PFSK-1 (cell line): ENCODE results near the gene C1QTNF9.

ENCODE experiments used
- FOXP2 ChIP-seq: optimal IDR thresholded peaks from 2 replicates; pipeline ENCODE3; 2011; ENCODE audit warnings: borderline replicate concordance, control low read depth, inconsistent platforms; ENCODE audit not compliant: insufficient read depth; ENCODE audit errors: extremely low read length, extremely low read depth
- POLR2AphosphoS5 ChIP-seq: IDR thresholded peaks from 2 replicates; pipeline ENCODE4 v1.6.1; 2012; ENCODE audit warnings: low read depth, mild to moderate bottlenecking, control low read depth, low read length, moderate library complexity
- REST ChIP-seq, 2 experiments: IDR thresholded peaks; 2 replicates each; pipeline versions ENCODE4 v1.6.1 to v1.8.0; 2011 to 2012; ENCODE audit warnings: low read depth in 2 of 2, low read length in 2 of 2, control low read depth in 1 of 2, inconsistent platforms in 1 of 2, mild to moderate bottlenecking in 1 of 2, moderate library complexity in 1 of 2; ENCODE audit not compliant: insufficient read depth in 1 of 2
- SIN3A ChIP-seq: IDR thresholded peaks from 2 replicates; pipeline ENCODE4 v1.6.1; 2012; ENCODE audit warnings: mild to moderate bottlenecking, low read length, moderate library complexity, borderline replicate concordance; ENCODE audit not compliant: insufficient read depth
- TAF1 ChIP-seq: IDR thresholded peaks from 2 replicates; pipeline ENCODE4 v1.6.1; 2012; ENCODE audit warnings: low read length, control low read depth, borderline replicate concordance; ENCODE audit not compliant: insufficient read depth

The C1QTNF9 gene

GRCh38 chr13:24362435-24362952 is 53.1 kb downstream of the C1QTNF9 start:
- TF ChIP-seq REST (IDR thresholded peaks at IDR 0.05; ENCODE audit: insufficient read depth in 1 of 2, low read depth in 2 of 2, low read length in 2 of 2) (no peak), POLR2AphosphoS5 (no peak), FOXP2 (no peak), TAF1 (no peak), SIN3A (no peak)

- no peak for TF ChIP-seq TAF1
- TF ChIP-seq FOXP2 = no peak
- TF ChIP-seq REST (IDR thresholded peaks at IDR 0.05; ENCODE audit: insufficient read depth in 1 of 2, low read depth in 2 of 2, low read length in 2 of 2) = no peak
- no peak for TF ChIP-seq POLR2AphosphoS5
- TF ChIP-seq SIN3A = no peak
Measured at GRCh38 chr13:24365191-24365590, 55.8 kb downstream of the C1QTNF9 start.
